DND-41 (cell line): ENCODE results near the gene RS1.

Experiments
- EZH2 ChIP-seq: IDR thresholded peaks from 3 replicates; pipeline ENCODE4 v1.6.1; 2012; ENCODE audit warnings: borderline replicate concordance, low read depth, mild to moderate bottlenecking, moderate library complexity, low read length, inconsistent platforms; ENCODE audit not compliant: severe bottlenecking
- TF ChIP-seq, protein P1 (sequence below): IDR thresholded peaks from 2 replicates; pipeline ENCODE4 v1.5.1; 2012; ENCODE audit warnings: borderline replicate concordance, low read length, moderate library complexity, mild to moderate bottlenecking; ENCODE audit not compliant: poor library complexity, severe bottlenecking; ENCODE audit errors: extremely low read depth

DNA sequence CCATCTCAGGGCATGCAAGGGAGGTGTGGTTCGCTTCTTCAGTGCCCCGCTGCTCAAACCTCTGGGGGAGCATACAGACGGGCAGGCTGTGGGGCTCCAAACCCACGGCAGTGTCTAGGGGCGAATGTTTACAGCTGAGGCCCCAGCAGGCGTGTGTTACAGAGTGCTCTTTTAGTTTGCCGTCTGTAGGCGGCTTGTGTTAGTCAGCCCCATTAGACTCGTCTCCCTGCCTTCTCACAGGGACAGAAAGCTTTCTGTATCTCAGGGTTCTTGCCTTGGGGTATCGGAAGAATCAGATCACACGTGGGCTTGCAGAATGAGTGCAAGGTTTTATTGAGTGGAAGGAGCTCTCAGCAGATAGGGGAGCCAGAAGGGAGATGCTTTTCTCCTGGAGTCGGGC is 10.6 kb downstream of the RS1 start:
- no peak for TF ChIP-seq EZH2
- TF ChIP-seq, protein P1, sequence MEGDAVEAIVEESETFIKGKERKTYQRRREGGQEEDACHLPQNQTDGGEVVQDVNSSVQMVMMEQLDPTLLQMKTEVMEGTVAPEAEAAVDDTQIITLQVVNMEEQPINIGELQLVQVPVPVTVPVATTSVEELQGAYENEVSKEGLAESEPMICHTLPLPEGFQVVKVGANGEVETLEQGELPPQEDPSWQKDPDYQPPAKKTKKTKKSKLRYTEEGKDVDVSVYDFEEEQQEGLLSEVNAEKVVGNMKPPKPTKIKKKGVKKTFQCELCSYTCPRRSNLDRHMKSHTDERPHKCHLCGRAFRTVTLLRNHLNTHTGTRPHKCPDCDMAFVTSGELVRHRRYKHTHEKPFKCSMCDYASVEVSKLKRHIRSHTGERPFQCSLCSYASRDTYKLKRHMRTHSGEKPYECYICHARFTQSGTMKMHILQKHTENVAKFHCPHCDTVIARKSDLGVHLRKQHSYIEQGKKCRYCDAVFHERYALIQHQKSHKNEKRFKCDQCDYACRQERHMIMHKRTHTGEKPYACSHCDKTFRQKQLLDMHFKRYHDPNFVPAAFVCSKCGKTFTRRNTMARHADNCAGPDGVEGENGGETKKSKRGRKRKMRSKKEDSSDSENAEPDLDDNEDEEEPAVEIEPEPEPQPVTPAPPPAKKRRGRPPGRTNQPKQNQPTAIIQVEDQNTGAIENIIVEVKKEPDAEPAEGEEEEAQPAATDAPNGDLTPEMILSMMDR: no peak
